GM12878 (cell line): ENCODE data around the gene BRD3. TPM values are rescaled to one million over a fixed set of nuclear protein-coding genes. Genes with fewer than 3 reads are reported as not detected.

ENCODE experiments used
- BCLAF1 ChIP-seq: fragments of 450-650 bp; IDR thresholded peaks from 2 replicates; pipeline ENCODE4 v1.6.1; 2017; ENCODE audit warnings: antibody characterized with exemption, mild to moderate bottlenecking, moderate library complexity
- BRCA1 ChIP-seq: IDR thresholded peaks from 2 replicates; pipeline ENCODE4 v1.6.1; 2011; ENCODE audit warnings: low read depth, low read length, improper control_type of control experiment
- MLLT1 ChIP-seq: fragments of 450-650 bp; IDR thresholded peaks from 2 replicates; pipeline ENCODE4 v1.6.1; 2016; ENCODE audit warnings: mild to moderate bottlenecking
- MYC ChIP-seq: IDR thresholded peaks from 2 replicates; pipeline ENCODE4 v1.6.1; 2011; ENCODE audit warnings: mild to moderate bottlenecking, low read length, moderate library complexity, inconsistent platforms; ENCODE audit not compliant: insufficient read depth, insufficient replicate concordance, insufficient read length, severe bottlenecking
- NBN ChIP-seq: fragments of 450-650 bp; IDR thresholded peaks from 2 replicates; pipeline ENCODE4 v1.6.1; 2016
- NRF1 ChIP-seq: conservative IDR thresholded peaks from 2 replicates; pipeline ENCODE4 v1.6.1; 2011; ENCODE audit warnings: mild to moderate bottlenecking, low read depth, low read length, improper control_type of control experiment
- PBX3 ChIP-seq: IDR thresholded peaks from 2 replicates; pipeline ENCODE4 v1.6.1; 2011; ENCODE audit warnings: mild to moderate bottlenecking, low read depth, low read length, moderate library complexity; ENCODE audit not compliant: insufficient replicate concordance
- PRDM15 ChIP-seq: fragments of 450-650 bp; formaldehyde crosslinking; IDR thresholded peaks from 2 replicates; pipeline ENCODE4 v1.4.0; 2020; ENCODE audit warnings: mild to moderate bottlenecking, moderate library complexity
- RELA ChIP-seq: fragments of 450-650 bp; IDR thresholded peaks from 2 replicates; pipeline ENCODE4 v1.8.0; 2014; ENCODE audit warnings: borderline replicate concordance; ENCODE audit not compliant: partially characterized antibody
- polyA plus RNA-seq, 11 experiments: library from polyadenylated mRNA; depleted of rRNA in 4 of 11; unstranded in 6 of 11; stranded (reverse) in 5 of 11; fragments of >200 nt; fragmentation: Nextera tagmentation in 4 of 11; fragmentation: Illumina TruSeq in 1 of 11; extraction: Ambion mirVana in 4 of 11; extraction: Trizol in 1 of 11; gene quantifications; 1 replicate in 1 of 11; 2 replicates in 10 of 11; pipeline versions ENCODE4 v1.2.1 to v1.2.3, GENCODE V29; 2011 to 2016; ENCODE audit warnings: inconsistent platforms in 2 of 11, missing spikeins in 2 of 11, low read depth in 1 of 11
- total RNA-seq, 4 experiments: library from RNA; depleted of rRNA in 3 of 4; stranded (reverse); fragments of >200 nt in 3 of 4; fragmentation: Illumina TruSeq in 1 of 4; extraction: Trizol in 1 of 4; gene quantifications; 2 replicates each; pipeline versions ENCODE4 v1.2.1 to v1.2.3, GENCODE V29; 2013 to 2021

The BRD3 gene
- total and polyA plus RNA-seq, 10 of the 15 experiments (the other 5 are each of a cell fraction or from before 2014, with no cell fraction given): 0.53 to 20.8 (median 4.8) TPM

GRCh38 chr9:133992780-133993634, 74.8 kb downstream of the BRD3 start (continued):
- TF ChIP-seq BCLAF1: no peak
- no peak for TF ChIP-seq BRCA1
- TF ChIP-seq MLLT1: peak; percentile 66; the same call in 1 of the 2 replicates
- peak; percentile 85 for TF ChIP-seq NBN
- no peak for TF ChIP-seq MYC
- TF ChIP-seq RELA: no peak
- no peak for TF ChIP-seq PBX3
- no peak for TF ChIP-seq NRF1
- TF ChIP-seq PRDM15 (CRISPR knock-in tag): no peak
